Measurements from ENCODE around the gene VAMP2.

The VAMP2 gene

DNA sequence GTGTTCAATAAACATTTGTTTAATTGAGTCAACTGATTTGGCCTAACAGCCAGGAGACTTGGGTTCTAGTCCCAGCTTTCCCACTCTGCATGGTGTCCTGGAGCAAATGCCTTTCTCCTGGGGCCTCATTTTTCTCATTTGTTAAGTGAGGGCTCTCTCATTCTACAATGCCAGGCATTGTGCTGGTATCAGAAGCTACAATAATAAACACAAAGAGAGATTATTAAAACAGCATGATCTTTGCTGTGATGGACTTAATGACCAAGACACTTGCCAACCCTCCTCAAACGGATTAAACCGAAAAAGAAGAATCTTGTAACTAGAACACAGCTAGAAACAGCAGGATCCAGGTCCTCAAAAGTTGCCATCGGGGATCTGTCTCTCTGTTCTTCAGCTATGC, 4.8 kb upstream of the VAMP2 start:
- ATAC-seq = no peak
- TF ChIP-seq ZFP30 (CRISPR knock-in tag; IDR thresholded peaks at IDR 0.05) = no peak
- TF ChIP-seq SNAI2 (CRISPR knock-in tag; IDR thresholded peaks at IDR 0.05) = no peak
- TF ChIP-seq RARB (CRISPR knock-in tag; IDR thresholded peaks at IDR 0.05) = no peak
- TF ChIP-seq GLIS3 (CRISPR knock-in tag; IDR thresholded peaks at IDR 0.05) = no peak
- TF ChIP-seq, protein P1, sequence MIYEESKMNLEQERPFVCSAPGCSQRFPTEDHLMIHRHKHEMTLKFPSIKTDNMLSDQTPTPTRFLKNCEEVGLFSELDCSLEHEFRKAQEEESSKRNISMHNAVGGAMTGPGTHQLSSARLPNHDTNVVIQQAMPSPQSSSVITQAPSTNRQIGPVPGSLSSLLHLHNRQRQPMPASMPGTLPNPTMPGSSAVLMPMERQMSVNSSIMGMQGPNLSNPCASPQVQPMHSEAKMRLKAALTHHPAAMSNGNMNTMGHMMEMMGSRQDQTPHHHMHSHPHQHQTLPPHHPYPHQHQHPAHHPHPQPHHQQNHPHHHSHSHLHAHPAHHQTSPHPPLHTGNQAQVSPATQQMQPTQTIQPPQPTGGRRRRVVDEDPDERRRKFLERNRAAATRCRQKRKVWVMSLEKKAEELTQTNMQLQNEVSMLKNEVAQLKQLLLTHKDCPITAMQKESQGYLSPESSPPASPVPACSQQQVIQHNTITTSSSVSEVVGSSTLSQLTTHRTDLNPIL (CRISPR knock-in tag; IDR thresholded peaks at IDR 0.05; ENCODE audit: low read depth) = no peak
- TF ChIP-seq, protein P2, sequence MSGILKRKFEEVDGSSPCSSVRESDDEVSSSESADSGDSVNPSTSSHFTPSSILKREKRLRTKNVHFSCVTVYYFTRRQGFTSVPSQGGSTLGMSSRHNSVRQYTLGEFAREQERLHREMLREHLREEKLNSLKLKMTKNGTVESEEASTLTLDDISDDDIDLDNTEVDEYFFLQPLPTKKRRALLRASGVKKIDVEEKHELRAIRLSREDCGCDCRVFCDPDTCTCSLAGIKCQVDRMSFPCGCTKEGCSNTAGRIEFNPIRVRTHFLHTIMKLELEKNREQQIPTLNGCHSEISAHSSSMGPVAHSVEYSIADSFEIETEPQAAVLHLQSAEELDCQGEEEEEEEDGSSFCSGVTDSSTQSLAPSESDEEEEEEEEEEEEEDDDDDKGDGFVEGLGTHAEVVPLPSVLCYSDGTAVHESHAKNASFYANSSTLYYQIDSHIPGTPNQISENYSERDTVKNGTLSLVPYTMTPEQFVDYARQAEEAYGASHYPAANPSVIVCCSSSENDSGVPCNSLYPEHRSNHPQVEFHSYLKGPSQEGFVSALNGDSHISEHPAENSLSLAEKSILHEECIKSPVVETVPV (CRISPR knock-in tag; IDR thresholded peaks at IDR 0.05) = no peak
- TF ChIP-seq CSDC2 (CRISPR knock-in tag; IDR thresholded peaks at IDR 0.05) = no peak
- no peak for TF ChIP-seq TCF4 (CRISPR knock-in tag; IDR thresholded peaks at IDR 0.05; ENCODE audit: borderline replicate concordance)
- no peak for TF ChIP-seq ARNTL (CRISPR knock-in tag; IDR thresholded peaks at IDR 0.05; ENCODE audit: borderline replicate concordance, low read depth)
- TF ChIP-seq ESRRG (CRISPR knock-in tag; IDR thresholded peaks at IDR 0.05) = no peak
- no peak for TF ChIP-seq ZC3H10 (CRISPR knock-in tag; IDR thresholded peaks at IDR 0.05)
- no peak for TF ChIP-seq ZNF70 (CRISPR knock-in tag; IDR thresholded peaks at IDR 0.05)
- TF ChIP-seq, protein P3, sequence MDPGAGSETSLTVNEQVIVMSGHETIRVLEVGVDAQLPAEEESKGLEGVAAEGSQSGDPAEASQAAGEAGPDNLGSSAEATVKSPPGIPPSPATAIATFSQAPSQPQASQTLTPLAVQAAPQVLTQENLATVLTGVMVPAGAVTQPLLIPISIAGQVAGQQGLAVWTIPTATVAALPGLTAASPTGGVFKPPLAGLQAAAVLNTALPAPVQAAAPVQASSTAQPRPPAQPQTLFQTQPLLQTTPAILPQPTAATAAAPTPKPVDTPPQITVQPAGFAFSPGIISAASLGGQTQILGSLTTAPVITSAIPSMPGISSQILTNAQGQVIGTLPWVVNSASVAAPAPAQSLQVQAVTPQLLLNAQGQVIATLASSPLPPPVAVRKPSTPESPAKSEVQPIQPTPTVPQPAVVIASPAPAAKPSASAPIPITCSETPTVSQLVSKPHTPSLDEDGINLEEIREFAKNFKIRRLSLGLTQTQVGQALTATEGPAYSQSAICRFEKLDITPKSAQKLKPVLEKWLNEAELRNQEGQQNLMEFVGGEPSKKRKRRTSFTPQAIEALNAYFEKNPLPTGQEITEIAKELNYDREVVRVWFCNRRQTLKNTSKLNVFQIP (CRISPR knock-in tag; IDR thresholded peaks at IDR 0.05; ENCODE audit: borderline replicate concordance, low read depth) = no peak
- no peak for TF ChIP-seq OSR1 (CRISPR knock-in tag; IDR thresholded peaks at IDR 0.05)
- TF ChIP-seq PPARA (CRISPR knock-in tag; IDR thresholded peaks at IDR 0.05; ENCODE audit: borderline replicate concordance) = no peak
- no peak for TF ChIP-seq ZNF565 (CRISPR knock-in tag; conservative IDR thresholded peaks at IDR 0.05; ENCODE audit: low read depth)
- TF ChIP-seq, protein P4, sequence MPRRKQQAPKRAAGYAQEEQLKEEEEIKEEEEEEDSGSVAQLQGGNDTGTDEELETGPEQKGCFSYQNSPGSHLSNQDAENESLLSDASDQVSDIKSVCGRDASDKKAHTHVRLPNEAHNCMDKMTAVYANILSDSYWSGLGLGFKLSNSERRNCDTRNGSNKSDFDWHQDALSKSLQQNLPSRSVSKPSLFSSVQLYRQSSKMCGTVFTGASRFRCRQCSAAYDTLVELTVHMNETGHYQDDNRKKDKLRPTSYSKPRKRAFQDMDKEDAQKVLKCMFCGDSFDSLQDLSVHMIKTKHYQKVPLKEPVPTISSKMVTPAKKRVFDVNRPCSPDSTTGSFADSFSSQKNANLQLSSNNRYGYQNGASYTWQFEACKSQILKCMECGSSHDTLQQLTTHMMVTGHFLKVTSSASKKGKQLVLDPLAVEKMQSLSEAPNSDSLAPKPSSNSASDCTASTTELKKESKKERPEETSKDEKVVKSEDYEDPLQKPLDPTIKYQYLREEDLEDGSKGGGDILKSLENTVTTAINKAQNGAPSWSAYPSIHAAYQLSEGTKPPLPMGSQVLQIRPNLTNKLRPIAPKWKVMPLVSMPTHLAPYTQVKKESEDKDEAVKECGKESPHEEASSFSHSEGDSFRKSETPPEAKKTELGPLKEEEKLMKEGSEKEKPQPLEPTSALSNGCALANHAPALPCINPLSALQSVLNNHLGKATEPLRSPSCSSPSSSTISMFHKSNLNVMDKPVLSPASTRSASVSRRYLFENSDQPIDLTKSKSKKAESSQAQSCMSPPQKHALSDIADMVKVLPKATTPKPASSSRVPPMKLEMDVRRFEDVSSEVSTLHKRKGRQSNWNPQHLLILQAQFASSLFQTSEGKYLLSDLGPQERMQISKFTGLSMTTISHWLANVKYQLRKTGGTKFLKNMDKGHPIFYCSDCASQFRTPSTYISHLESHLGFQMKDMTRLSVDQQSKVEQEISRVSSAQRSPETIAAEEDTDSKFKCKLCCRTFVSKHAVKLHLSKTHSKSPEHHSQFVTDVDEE (CRISPR knock-in tag; IDR thresholded peaks at IDR 0.05) = no peak

DNA sequence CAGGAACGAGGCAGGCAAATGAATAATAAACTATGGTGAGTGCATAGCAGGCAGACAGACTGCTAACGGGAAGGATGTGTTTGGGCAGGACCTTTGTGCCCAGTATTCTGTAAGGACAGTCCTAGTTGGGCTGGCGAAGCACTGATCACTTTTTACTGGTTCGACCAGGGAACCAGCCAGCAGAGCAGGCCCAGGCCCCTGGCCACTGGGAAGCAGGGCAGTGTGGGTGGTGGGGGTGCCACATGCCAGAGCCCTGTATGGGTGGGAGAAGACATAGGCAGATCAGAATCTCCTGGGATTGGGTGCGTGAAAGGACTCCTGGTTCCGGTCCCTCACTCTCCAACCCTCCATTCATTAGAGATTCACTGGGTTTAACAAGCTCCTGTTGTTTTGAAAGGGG, 4.0 kb upstream of the VAMP2 start:
- TF ChIP-seq, protein P5, sequence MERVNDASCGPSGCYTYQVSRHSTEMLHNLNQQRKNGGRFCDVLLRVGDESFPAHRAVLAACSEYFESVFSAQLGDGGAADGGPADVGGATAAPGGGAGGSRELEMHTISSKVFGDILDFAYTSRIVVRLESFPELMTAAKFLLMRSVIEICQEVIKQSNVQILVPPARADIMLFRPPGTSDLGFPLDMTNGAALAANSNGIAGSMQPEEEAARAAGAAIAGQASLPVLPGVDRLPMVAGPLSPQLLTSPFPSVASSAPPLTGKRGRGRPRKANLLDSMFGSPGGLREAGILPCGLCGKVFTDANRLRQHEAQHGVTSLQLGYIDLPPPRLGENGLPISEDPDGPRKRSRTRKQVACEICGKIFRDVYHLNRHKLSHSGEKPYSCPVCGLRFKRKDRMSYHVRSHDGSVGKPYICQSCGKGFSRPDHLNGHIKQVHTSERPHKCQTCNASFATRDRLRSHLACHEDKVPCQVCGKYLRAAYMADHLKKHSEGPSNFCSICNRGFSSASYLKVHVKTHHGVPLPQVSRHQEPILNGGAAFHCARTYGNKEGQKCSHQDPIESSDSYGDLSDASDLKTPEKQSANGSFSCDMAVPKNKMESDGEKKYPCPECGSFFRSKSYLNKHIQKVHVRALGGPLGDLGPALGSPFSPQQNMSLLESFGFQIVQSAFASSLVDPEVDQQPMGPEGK (CRISPR knock-in tag; IDR thresholded peaks at IDR 0.05; ENCODE audit: borderline replicate concordance) = no peak
- no peak for TF ChIP-seq ARNTL (CRISPR knock-in tag; IDR thresholded peaks at IDR 0.05; ENCODE audit: borderline replicate concordance, low read depth)
- no peak for TF ChIP-seq TCF4 (CRISPR knock-in tag; IDR thresholded peaks at IDR 0.05; ENCODE audit: borderline replicate concordance)
- TF ChIP-seq, protein P3 (CRISPR knock-in tag; IDR thresholded peaks at IDR 0.05; ENCODE audit: borderline replicate concordance, low read depth) = no peak
- TF ChIP-seq, protein P1 (CRISPR knock-in tag; IDR thresholded peaks at IDR 0.05; ENCODE audit: low read depth) = no peak
- TF ChIP-seq BACH2 (CRISPR knock-in tag; IDR thresholded peaks at IDR 0.05; ENCODE audit: borderline replicate concordance) = no peak
- TF ChIP-seq, protein P2 (CRISPR knock-in tag; IDR thresholded peaks at IDR 0.05) = no peak
- no peak for TF ChIP-seq ZNF8 (CRISPR knock-in tag; IDR thresholded peaks at IDR 0.05)
- no peak for TF ChIP-seq ZFP3 (CRISPR knock-in tag; IDR thresholded peaks at IDR 0.05)
- no peak for TF ChIP-seq CSDC2 (CRISPR knock-in tag; IDR thresholded peaks at IDR 0.05)
- no peak for ATAC-seq

All from SK-N-SH treated with all-trans-retinoic acid at 6 μM for 48 hours (cell line).